ACHN (cell line): Measurements from ENCODE around the gene MRPL43.

Source experiments
- DNase-seq: peaks from one replicate; pipeline ENCODE4 v3.0.0-alpha.2; 2015
- in situ Hi-C: cut with HindIII; loops from 2 replicates; pipeline ENCODE4 v1.10.0; 2017; ENCODE audit warnings: low sequenced_read_pairs, low pct_ligation_motif_present, low pct_unique_long_range_greater_than_20kb

The MRPL43 gene

GRCh38 chr10:101021692-101022251, 34.5 kb upstream of the MRPL43 start:
- no peak for DNase-seq
- in situ Hi-C loops, result no loop called here

GRCh38 chr10:101021239-101021638, 33.9 kb upstream of the MRPL43 start:
- no peak for DNase-seq
- in situ Hi-C loops, result no loop called here

- in situ Hi-C loops, result no loop called here
- no peak for DNase-seq
These were observed 33.3 kb upstream of the MRPL43 start for GRCh38 chr10:101020427-101021075.

- in situ Hi-C loops, result no loop called here
- DNase-seq, result no peak
These were observed 32.1 kb upstream of the MRPL43 start for GRCh38 chr10:101019440-101019703.

GRCh38 chr10:101018600-101019439, 31.5 kb upstream of the MRPL43 start:
- DNase-seq, result peak; percentile 91
- in situ Hi-C loops, result no loop called here

GRCh38 chr10:101018118-101018599, 30.9 kb upstream of the MRPL43 start:
- in situ Hi-C loops, result no loop called here
- DNase-seq, result no peak

GRCh38 chr10:101016814-101017213, 29.5 kb upstream of the MRPL43 start:
- in situ Hi-C loops, result no loop called here

GRCh38 chr10:101015582-101015973, 28.3 kb upstream of the MRPL43 start:
- DNase-seq, result no peak
- in situ Hi-C loops, result no loop called here

More at GRCh38 chr10:101016814-101017213, 29.5 kb upstream of the MRPL43 start:
- no peak for DNase-seq

GRCh38 chr10:101014966-101015581, 27.8 kb upstream of the MRPL43 start:
- in situ Hi-C loops, result no loop called here
- DNase-seq, result peak; percentile 84

GRCh38 chr10:101014230-101014884, 27.1 kb upstream of the MRPL43 start:
- in situ Hi-C loops, result no loop called here
- peak; percentile 76 for DNase-seq

GRCh38 chr10:101013365-101013825, 26.1 kb upstream of the MRPL43 start:
- in situ Hi-C loops, result no loop called here
- DNase-seq, result no peak

- peak; percentile 98 for DNase-seq
- in situ Hi-C loops, result no loop called here
These were observed 25.4 kb upstream of the MRPL43 start for GRCh38 chr10:101012525-101013364.

- DNase-seq, result peak; percentile 60
- in situ Hi-C loops, result no loop called here
These were observed 24.5 kb upstream of the MRPL43 start for GRCh38 chr10:101011517-101012423.

GRCh38 chr10:101010329-101010728, 23.0 kb upstream of the MRPL43 start:
- DNase-seq, result no peak
- in situ Hi-C loops, result no loop called here

GRCh38 chr10:101008823-101009423, 21.6 kb upstream of the MRPL43 start:
- in situ Hi-C loops, result no loop called here
- no peak for DNase-seq

- in situ Hi-C loops, result no loop called here
- no peak for DNase-seq
These were observed 20.9 kb upstream of the MRPL43 start for GRCh38 chr10:101007915-101008822.
